MCF 10A (cell line): ENCODE data around the gene SUSD5. TPM values are rescaled to one million over a fixed set of nuclear protein-coding genes. Genes with fewer than 3 reads are reported as not detected.

Source experiments
- BruUV-seq: library from RNA; stranded (reverse); fragments of 400-500 nt; replicated peaks from 2 replicates; lab custom pipeline; 2021; lab: Mats Ljungman, UMichigan
- CTCF ChIA-PET: fragments of 300-600 bp; sonication (Branson Sonifier 250); formaldehyde crosslinking; extraction: SDS; loops from one replicate; lab custom pipeline; 2021; ENCODE audit warnings: antibody characterized with exemption, inconsistent platforms; lab: Yijun Ruan, JAX
- POLR2A ChIA-PET: fragments of 300-600, 350-650 bp; sonication (Branson Sonifier 250); formaldehyde crosslinking; extraction: SDS; loops from one replicate; lab custom pipeline; 2020; ENCODE audit warnings: antibody characterized with exemption, inconsistent platforms; lab: Yijun Ruan, JAX
- DNase-seq: peaks from one replicate; pipeline ENCODE4 v3.0.0-alpha.2; 2018; ENCODE audit not compliant: unreplicated experiment
- H3K27ac Mint-ChIP-seq: one replicate; pipeline ENCODE4 v1.8.0; 2022; ENCODE audit warnings: mild to moderate bottlenecking, low read depth, mixed read lengths; ENCODE audit not compliant: unreplicated experiment
- H3K27me3 Mint-ChIP-seq: one replicate; pipeline ENCODE4 v1.8.0; 2022; ENCODE audit warnings: mixed read lengths; ENCODE audit not compliant: insufficient read depth, unreplicated experiment
- H3K36me3 Mint-ChIP-seq: one replicate; pipeline ENCODE4 v1.8.0; 2022; ENCODE audit warnings: mild to moderate bottlenecking, moderate library complexity, mixed read lengths; ENCODE audit not compliant: insufficient read depth, unreplicated experiment
- H3K4me1 Mint-ChIP-seq: one replicate; pipeline ENCODE4 v1.8.0; 2022; ENCODE audit warnings: mixed read lengths; ENCODE audit not compliant: insufficient read depth, unreplicated experiment
- H3K4me3 Mint-ChIP-seq: one replicate; pipeline ENCODE4 v1.8.0; 2022; ENCODE audit warnings: mild to moderate bottlenecking, moderate library complexity, mixed read lengths; ENCODE audit not compliant: unreplicated experiment
- H3K9me3 Mint-ChIP-seq: one replicate; pipeline ENCODE4 v1.8.0; 2022; ENCODE audit warnings: mixed read lengths; ENCODE audit not compliant: unreplicated experiment
- CTCF ChIP-seq: fragments of 200-600 bp; IDR thresholded peaks from one replicate; pipeline ENCODE4 v1.8.0; 2022; ENCODE audit warnings: antibody characterized with exemption, mild to moderate bottlenecking; ENCODE audit not compliant: unreplicated experiment
- intact Hi-C: fragments of 100-400 bp; cut with micrococcal nuclease; formaldehyde crosslinking; loops from 2 replicates; pipeline ENCODE4 v1.14.1; 2022
- total RNA-seq: library from RNA; stranded (reverse); gene quantifications from 2 replicates; pipeline ENCODE4 v1.2.3, GENCODE V29; 2022

Gene SUSD5
- total RNA-seq, 1 experiment from 2014 or later, result 3.4 TPM

- no TSS peak for BruUV-seq
- no peaks in the 10 kb centered on the region for H3K9me3 Mint-ChIP-seq
- POLR2A ChIA-PET, result interaction anchor here (1.0 kb wide), 1 partner anchor 10 kb away, joined by 3 read pairs; no protein-coding TSS in a partner anchor
- CTCF ChIA-PET, result interaction anchor here (0.9 kb wide), 1 partner anchor 50 kb away, joined by 3 read pairs; no protein-coding TSS in a partner anchor
- H3K36me3 Mint-ChIP-seq, result no peaks in the 10 kb centered on the region
- DNase-seq, result no peak
- H3K27me3 Mint-ChIP-seq, result no peaks in the 10 kb centered on the region
- H3K4me1 Mint-ChIP-seq, result no peaks in the 10 kb centered on the region
- no peak for TF ChIP-seq CTCF
- no peak overlapping the region for H3K27ac Mint-ChIP-seq
- H3K4me3 Mint-ChIP-seq, result no peak overlapping the region
- intact Hi-C loops, result no loop called here
Observed at GRCh38 chr3:33181229-33181628, 37.4 kb downstream of the SUSD5 start.

GRCh38 chr3:33179132-33179531 is 39.5 kb downstream of the SUSD5 start:
- no peaks in the 10 kb centered on the region for H3K36me3 Mint-ChIP-seq
- ChIA-PET CTCF (interaction anchor here (0.7 kb wide), 1 partner anchor 18 kb away, joined by 4 read pairs; no protein-coding TSS in a partner anchor), POLR2A (no interaction called here)
- H3K4me1 Mint-ChIP-seq, result no peaks in the 10 kb centered on the region
- H3K4me3 Mint-ChIP-seq, result no peak overlapping the region
- DNase-seq, result no peak
- BruUV-seq, result no TSS peak
- intact Hi-C loops, result no loop called here
- no peaks in the 10 kb centered on the region for H3K9me3 Mint-ChIP-seq
- no peaks in the 10 kb centered on the region for H3K27me3 Mint-ChIP-seq
- TF ChIP-seq CTCF, result no peak
- H3K27ac Mint-ChIP-seq, result no peak overlapping the region

GRCh38 chr3:33174711-33175414 is 43.7 kb downstream of the SUSD5 start:
- DNase-seq, result no peak
- TF ChIP-seq CTCF, result no peak
- BruUV-seq, result no TSS peak
- CTCF ChIA-PET, result interaction anchor here (0.6 to 1.0 kb wide), 3 partner anchors 23 to 76 kb away, joined by 3 to 4 read pairs (median 3); no protein-coding TSS in a partner anchor
- no peaks in the 10 kb centered on the region for H3K27me3 Mint-ChIP-seq
- H3K4me3 Mint-ChIP-seq, result no peak overlapping the region
- no peak overlapping the region for H3K27ac Mint-ChIP-seq
- H3K9me3 Mint-ChIP-seq, result no peaks in the 10 kb centered on the region
- no peaks in the 10 kb centered on the region for H3K36me3 Mint-ChIP-seq
- intact Hi-C loops, result no loop called here
- POLR2A ChIA-PET, result no interaction called here
- peaks cover 5% of the 10 kb centered on the region for H3K4me1 Mint-ChIP-seq

- Mint-ChIP-seq H3K4me1 (peaks cover 5% of the 10 kb centered on the region), H3K36me3 (no peaks in the 10 kb centered on the region), H3K4me3 (no peak overlapping the region), H3K27ac (no peak overlapping the region), H3K9me3 (no peaks in the 10 kb centered on the region), H3K27me3 (no peaks in the 10 kb centered on the region)
- no peak for DNase-seq
- ChIA-PET CTCF (interaction anchor here (0.6 kb wide), 1 partner anchor 77 kb away, joined by 4 read pairs; no protein-coding TSS in a partner anchor), POLR2A (no interaction called here)
- BruUV-seq, result no TSS peak
- no peak for TF ChIP-seq CTCF
- intact Hi-C loops, result no loop called here
Observed at GRCh38 chr3:33174095-33174494, 44.5 kb downstream of the SUSD5 start.
